HG03045 (cell line): ENCODE measurements around the gene DACT1.

ENCODE experiments used
- ATAC-seq: cut with Tn5 transposase; IDR thresholded peaks from one replicate; pipeline ENCODE4 v1.9.1; 2021; ENCODE audit warnings: mild to moderate bottlenecking, moderate library complexity; ENCODE audit not compliant: unreplicated experiment

DACT1 gene

GRCh38 chr14:58635091-58635830 is 2.5 kb upstream of the DACT1 start:
- ATAC-seq = no peak

GRCh38 chr14:58636129-58636528 is 1.6 kb upstream of the DACT1 start:
- ATAC-seq = no peak

- no peak for ATAC-seq
These were observed 747 bp upstream of the DACT1 start for GRCh38 chr14:58637040-58637390.

GRCh38 chr14:58638231-58639197 is 752 bp downstream of the DACT1 start:
- peak; percentile 36 for ATAC-seq

- no peak for ATAC-seq
These were observed 1.4 kb downstream of the DACT1 start for GRCh38 chr14:58639198-58639565.

GRCh38 chr14:58639842-58640484 is 2.2 kb downstream of the DACT1 start:
- ATAC-seq = no peak

GRCh38 chr14:58640959-58641358 is 3.2 kb downstream of the DACT1 start:
- ATAC-seq = no peak

GRCh38 chr14:58641509-58641908 is 3.7 kb downstream of the DACT1 start:
- no peak for ATAC-seq

GRCh38 chr14:58643366-58643765 is 5.6 kb downstream of the DACT1 start:
- ATAC-seq = no peak

GRCh38 chr14:58645641-58646040 is 7.9 kb downstream of the DACT1 start:
- no peak for ATAC-seq

GRCh38 chr14:58646479-58646878 is 8.7 kb downstream of the DACT1 start:
- ATAC-seq = no peak

GRCh38 chr14:58647777-58648176 is 10.0 kb downstream of the DACT1 start:
- no peak for ATAC-seq

GRCh38 chr14:58650857-58651256 is 13.1 kb downstream of the DACT1 start:
- no peak for ATAC-seq

- ATAC-seq = no peak
These were observed 19.1 kb downstream of the DACT1 start for GRCh38 chr14:58656671-58657411.

GRCh38 chr14:58659061-58659460 is 21.3 kb downstream of the DACT1 start:
- ATAC-seq = no peak

- ATAC-seq = no peak
These were observed 22.1 kb downstream of the DACT1 start for GRCh38 chr14:58659846-58660245.

- no peak for ATAC-seq
These were observed 22.6 kb downstream of the DACT1 start for GRCh38 chr14:58660407-58660806.

GRCh38 chr14:58662018-58662417 is 24.3 kb downstream of the DACT1 start:
- ATAC-seq = no peak

- no peak for ATAC-seq
These were observed 25.0 kb downstream of the DACT1 start for GRCh38 chr14:58662759-58663158.

- no peak for ATAC-seq
These were observed 25.8 kb downstream of the DACT1 start for GRCh38 chr14:58663494-58664111.
